ENCODE results near the gene PARP4. TPM values are rescaled to one million over a fixed set of nuclear protein-coding genes. Genes with fewer than 3 reads are reported as not detected.

PARP4 gene
- total and polyA plus RNA-seq, 2 of the 13 experiments (the other 11 are each of a cell fraction or from before 2014, with no cell fraction given): 40.5 to 42.6 TPM

DNA sequence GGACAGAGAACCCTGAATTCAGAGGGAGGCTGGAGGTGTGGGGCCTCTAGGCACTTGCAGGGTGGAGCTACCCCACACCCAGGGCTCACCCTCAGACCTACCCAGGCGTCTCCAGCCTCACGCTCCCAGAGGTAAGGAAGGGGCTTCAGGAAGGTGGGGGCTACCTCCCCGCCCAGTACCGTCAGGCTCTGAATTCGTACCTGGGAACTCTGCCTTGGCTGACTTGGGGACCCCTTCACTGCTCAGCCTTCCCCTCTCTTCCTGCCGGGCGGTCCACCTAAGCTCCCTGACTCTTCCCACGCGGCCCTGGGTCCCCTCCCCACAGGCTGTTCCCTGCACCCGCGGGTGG lies 28.5 kb upstream of the PARP4 start:
- Histone ChIP-seq H4K20me1 (ENCODE audit: insufficient read depth, low read length) (no peaks in the 10 kb centered on the region), H3K79me2 (ENCODE audit: insufficient read depth, low read length) (no peaks in the 10 kb centered on the region), H3K4me2 (ENCODE audit: low read depth, low read length) (peak overlapping the region; percentile 62), H3K27me3 (ENCODE audit: control insufficient read depth in 1 of 2, insufficient read depth in 2 of 2, low read length in 2 of 2) (peaks cover 0 to 12% of the 10 kb centered on the region in 2 experiments; a peak in 3 of 5 replicates), H2AFZ (ENCODE audit: low read length) (no peak overlapping the region), H3K36me3 (replicated peaks in 1 of 2; ENCODE audit: control insufficient read depth in 1 of 2, insufficient read depth in 2 of 2, low read length in 2 of 2) (no peaks in the 10 kb centered on the region), H3K27ac (ENCODE audit: extremely low read length, insufficient read depth, low read length) (no peak overlapping the region), H3K9ac (ENCODE audit: insufficient read depth, low read depth, low read length) (no peak overlapping the region), H3K4me1 (ENCODE audit: insufficient read depth, low read length) (peaks cover 8% of the 10 kb centered on the region; the same call in 1 of the 2 replicates), H3K9me3 (ENCODE audit: low read length) (no peaks in the 10 kb centered on the region), H3K4me3 (replicated peaks in 1 of 3; ENCODE audit: insufficient read depth in 1 of 3, low read depth in 2 of 3, low read length in 3 of 3) (peak overlapping the region in 1 of 3 experiments; percentile 65; a peak in 1 of 6 replicates)
- WGBS (ENCODE audit: low lambda C conversion rate): 70% methylated on average over 9 of the region's 11 CpGs
- ChIA-PET CTCF (ENCODE audit: low intra/inter-chr PET ratio, low total read pairs) (no interaction called here), POLR2A (no interaction called here)
- no peak for FAIRE-seq
- BruUV-seq (replicated peaks): no TSS peak
- in situ Hi-C loops (cut with HindIII; ENCODE audit: extremely low pct_ligation_motif_present, low pct_unique_long_range_greater_than_20kb) (no loop called here), intact Hi-C loops (cut with micrococcal nuclease; ENCODE audit: unreplicated experiment) (no loop called here)
- no peak for DNase-seq (ENCODE audit: low spot score)
- ATAC-seq: no peak; the same call in 2 of the 3 replicates
- TF ChIP-seq ZNF749 (CRISPR knock-in tag; IDR thresholded peaks at IDR 0.05; ENCODE audit: borderline replicate concordance): no peak
- no peak for TF ChIP-seq ZNF83 (CRISPR knock-in tag; IDR thresholded peaks at IDR 0.05; ENCODE audit: borderline replicate concordance)
- TF ChIP-seq ZNF430 (CRISPR knock-in tag; IDR thresholded peaks at IDR 0.05): no peak
- TF ChIP-seq CREB1 (IDR thresholded peaks at IDR 0.05): no peak
- TF ChIP-seq CREB1 (CRISPR knock-in tag; IDR thresholded peaks at IDR 0.05): no peak
- TF ChIP-seq ZNF484 (CRISPR knock-in tag; IDR thresholded peaks at IDR 0.05; ENCODE audit: borderline replicate concordance, low read depth): no peak
- TF ChIP-seq, protein P1, sequence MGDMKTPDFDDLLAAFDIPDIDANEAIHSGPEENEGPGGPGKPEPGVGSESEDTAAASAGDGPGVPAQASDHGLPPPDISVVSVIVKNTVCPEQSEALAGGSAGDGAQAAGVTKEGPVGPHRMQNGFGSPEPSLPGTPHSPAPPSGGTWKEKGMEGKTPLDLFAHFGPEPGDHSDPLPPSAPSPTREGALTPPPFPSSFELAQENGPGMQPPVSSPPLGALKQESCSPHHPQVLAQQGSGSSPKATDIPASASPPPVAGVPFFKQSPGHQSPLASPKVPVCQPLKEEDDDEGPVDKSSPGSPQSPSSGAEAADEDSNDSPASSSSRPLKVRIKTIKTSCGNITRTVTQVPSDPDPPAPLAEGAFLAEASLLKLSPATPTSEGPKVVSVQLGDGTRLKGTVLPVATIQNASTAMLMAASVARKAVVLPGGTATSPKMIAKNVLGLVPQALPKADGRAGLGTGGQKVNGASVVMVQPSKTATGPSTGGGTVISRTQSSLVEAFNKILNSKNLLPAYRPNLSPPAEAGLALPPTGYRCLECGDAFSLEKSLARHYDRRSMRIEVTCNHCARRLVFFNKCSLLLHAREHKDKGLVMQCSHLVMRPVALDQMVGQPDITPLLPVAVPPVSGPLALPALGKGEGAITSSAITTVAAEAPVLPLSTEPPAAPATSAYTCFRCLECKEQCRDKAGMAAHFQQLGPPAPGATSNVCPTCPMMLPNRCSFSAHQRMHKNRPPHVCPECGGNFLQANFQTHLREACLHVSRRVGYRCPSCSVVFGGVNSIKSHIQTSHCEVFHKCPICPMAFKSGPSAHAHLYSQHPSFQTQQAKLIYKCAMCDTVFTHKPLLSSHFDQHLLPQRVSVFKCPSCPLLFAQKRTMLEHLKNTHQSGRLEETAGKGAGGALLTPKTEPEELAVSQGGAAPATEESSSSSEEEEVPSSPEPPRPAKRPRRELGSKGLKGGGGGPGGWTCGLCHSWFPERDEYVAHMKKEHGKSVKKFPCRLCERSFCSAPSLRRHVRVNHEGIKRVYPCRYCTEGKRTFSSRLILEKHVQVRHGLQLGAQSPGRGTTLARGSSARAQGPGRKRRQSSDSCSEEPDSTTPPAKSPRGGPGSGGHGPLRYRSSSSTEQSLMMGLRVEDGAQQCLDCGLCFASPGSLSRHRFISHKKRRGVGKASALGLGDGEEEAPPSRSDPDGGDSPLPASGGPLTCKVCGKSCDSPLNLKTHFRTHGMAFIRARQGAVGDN (CRISPR knock-in tag; IDR thresholded peaks at IDR 0.05): no peak
- TF ChIP-seq PAF1 (CRISPR knock-in tag; IDR thresholded peaks at IDR 0.05): no peak
- no peak for TF ChIP-seq ZNF557 (CRISPR knock-in tag; IDR thresholded peaks at IDR 0.05)
- no peak for TF ChIP-seq RBM22 (optimal IDR thresholded peaks at IDR 0.05; ENCODE audit: low read length)
- TF ChIP-seq, protein P2, sequence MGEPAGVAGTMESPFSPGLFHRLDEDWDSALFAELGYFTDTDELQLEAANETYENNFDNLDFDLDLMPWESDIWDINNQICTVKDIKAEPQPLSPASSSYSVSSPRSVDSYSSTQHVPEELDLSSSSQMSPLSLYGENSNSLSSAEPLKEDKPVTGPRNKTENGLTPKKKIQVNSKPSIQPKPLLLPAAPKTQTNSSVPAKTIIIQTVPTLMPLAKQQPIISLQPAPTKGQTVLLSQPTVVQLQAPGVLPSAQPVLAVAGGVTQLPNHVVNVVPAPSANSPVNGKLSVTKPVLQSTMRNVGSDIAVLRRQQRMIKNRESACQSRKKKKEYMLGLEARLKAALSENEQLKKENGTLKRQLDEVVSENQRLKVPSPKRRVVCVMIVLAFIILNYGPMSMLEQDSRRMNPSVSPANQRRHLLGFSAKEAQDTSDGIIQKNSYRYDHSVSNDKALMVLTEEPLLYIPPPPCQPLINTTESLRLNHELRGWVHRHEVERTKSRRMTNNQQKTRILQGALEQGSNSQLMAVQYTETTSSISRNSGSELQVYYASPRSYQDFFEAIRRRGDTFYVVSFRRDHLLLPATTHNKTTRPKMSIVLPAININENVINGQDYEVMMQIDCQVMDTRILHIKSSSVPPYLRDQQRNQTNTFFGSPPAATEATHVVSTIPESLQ (CRISPR knock-in tag; conservative IDR thresholded peaks at IDR 0.05): no peak
- TF ChIP-seq ZNF543 (CRISPR knock-in tag; IDR thresholded peaks at IDR 0.05): no peak
- no peak for TF ChIP-seq ZNF468 (CRISPR knock-in tag; IDR thresholded peaks at IDR 0.05)
- TF ChIP-seq, protein P3, sequence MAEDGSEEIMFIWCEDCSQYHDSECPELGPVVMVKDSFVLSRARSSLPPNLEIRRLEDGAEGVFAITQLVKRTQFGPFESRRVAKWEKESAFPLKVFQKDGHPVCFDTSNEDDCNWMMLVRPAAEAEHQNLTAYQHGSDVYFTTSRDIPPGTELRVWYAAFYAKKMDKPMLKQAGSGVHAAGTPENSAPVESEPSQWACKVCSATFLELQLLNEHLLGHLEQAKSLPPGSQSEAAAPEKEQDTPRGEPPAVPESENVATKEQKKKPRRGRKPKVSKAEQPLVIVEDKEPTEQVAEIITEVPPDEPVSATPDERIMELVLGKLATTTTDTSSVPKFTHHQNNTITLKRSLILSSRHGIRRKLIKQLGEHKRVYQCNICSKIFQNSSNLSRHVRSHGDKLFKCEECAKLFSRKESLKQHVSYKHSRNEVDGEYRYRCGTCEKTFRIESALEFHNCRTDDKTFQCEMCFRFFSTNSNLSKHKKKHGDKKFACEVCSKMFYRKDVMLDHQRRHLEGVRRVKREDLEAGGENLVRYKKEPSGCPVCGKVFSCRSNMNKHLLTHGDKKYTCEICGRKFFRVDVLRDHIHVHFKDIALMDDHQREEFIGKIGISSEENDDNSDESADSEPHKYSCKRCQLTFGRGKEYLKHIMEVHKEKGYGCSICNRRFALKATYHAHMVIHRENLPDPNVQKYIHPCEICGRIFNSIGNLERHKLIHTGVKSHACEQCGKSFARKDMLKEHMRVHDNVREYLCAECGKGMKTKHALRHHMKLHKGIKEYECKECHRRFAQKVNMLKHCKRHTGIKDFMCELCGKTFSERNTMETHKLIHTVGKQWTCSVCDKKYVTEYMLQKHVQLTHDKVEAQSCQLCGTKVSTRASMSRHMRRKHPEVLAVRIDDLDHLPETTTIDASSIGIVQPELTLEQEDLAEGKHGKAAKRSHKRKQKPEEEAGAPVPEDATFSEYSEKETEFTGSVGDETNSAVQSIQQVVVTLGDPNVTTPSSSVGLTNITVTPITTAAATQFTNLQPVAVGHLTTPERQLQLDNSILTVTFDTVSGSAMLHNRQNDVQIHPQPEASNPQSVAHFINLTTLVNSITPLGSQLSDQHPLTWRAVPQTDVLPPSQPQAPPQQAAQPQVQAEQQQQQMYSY (CRISPR knock-in tag; IDR thresholded peaks at IDR 0.05): no peak
- TF ChIP-seq, protein P4, sequence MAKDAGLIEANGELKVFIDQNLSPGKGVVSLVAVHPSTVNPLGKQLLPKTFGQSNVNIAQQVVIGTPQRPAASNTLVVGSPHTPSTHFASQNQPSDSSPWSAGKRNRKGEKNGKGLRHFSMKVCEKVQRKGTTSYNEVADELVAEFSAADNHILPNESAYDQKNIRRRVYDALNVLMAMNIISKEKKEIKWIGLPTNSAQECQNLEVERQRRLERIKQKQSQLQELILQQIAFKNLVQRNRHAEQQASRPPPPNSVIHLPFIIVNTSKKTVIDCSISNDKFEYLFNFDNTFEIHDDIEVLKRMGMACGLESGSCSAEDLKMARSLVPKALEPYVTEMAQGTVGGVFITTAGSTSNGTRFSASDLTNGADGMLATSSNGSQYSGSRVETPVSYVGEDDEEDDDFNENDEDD (CRISPR knock-in tag; IDR thresholded peaks at IDR 0.05; ENCODE audit: borderline replicate concordance): no peak
